H1 (cell line): Measurements from ENCODE around the gene FHDC1. TPM values are rescaled to one million over a fixed set of nuclear protein-coding genes. Genes with fewer than 3 reads are reported as not detected.

Experiments
- CTCF ChIA-PET: fragments of 300-600 bp; sonication (Branson Sonifier 250); formaldehyde crosslinking; loops from one replicate; lab custom pipeline; 2021; ENCODE audit not compliant: partially characterized antibody; lab: Charles Lee
- POLR2A ChIA-PET: fragments of 300-600 bp; sonication (Branson Sonifier 250); formaldehyde crosslinking; loops from one replicate; lab custom pipeline; 2021; ENCODE audit warnings: inconsistent platforms; ENCODE audit not compliant: partially characterized antibody; lab: Charles Lee
- DNase-seq, 2 experiments: peaks; one replicate each; pipeline versions ENCODE4 v3.0.0 to v3.0.0-alpha.2; 2010 to 2022; ENCODE audit warnings: low spot score in 2 of 2, low read depth in 1 of 2, mixed read lengths in 1 of 2
- FAIRE-seq: peaks from 2 replicates; lab custom pipeline; 2011; peaks lifted over from hg19 to GRCh38; lab: Jason Lieb, UNC
- H2AFZ ChIP-seq: 2 replicates; pipeline ENCODE4 v1.8.1; 2012; ENCODE audit warnings: low read length, inconsistent platforms
- H2AK5ac ChIP-seq: 2 replicates; pipeline ENCODE4 v1.6.1; 2013; ENCODE audit warnings: low read depth, low read length
- H2BK120ac ChIP-seq: replicated peaks from 2 replicates; pipeline ENCODE3; 2013; ENCODE audit warnings: low read depth, low read length, inconsistent platforms
- H2BK12ac ChIP-seq: 2 replicates; pipeline ENCODE4 v1.6.1; 2013; ENCODE audit warnings: low read depth, low read length
- H2BK15ac ChIP-seq: 2 replicates; pipeline ENCODE4 v1.6.1; 2013; ENCODE audit warnings: low read length
- H2BK20ac ChIP-seq: 2 replicates; pipeline ENCODE4 v1.6.1; 2013; ENCODE audit warnings: low read length
- H2BK5ac ChIP-seq: 2 replicates; pipeline ENCODE4 v1.6.1; 2013; ENCODE audit warnings: low read depth, low read length
- H3K14ac ChIP-seq: 2 replicates; pipeline ENCODE4 v1.6.1; 2013; ENCODE audit warnings: inconsistent platforms; ENCODE audit not compliant: insufficient read length
- H3K18ac ChIP-seq: 2 replicates; pipeline ENCODE4 v1.6.1; 2013; ENCODE audit warnings: low read length; ENCODE audit errors: extremely low read depth
- H3K23ac ChIP-seq: 2 replicates; pipeline ENCODE4 v1.6.1; 2013; ENCODE audit warnings: inconsistent platforms; ENCODE audit not compliant: insufficient read length
- H3K23me2 ChIP-seq: 2 replicates; pipeline ENCODE4 v1.6.1; 2013; ENCODE audit warnings: low read depth, low read length
- H3K27ac ChIP-seq: 2 replicates; pipeline ENCODE4 v1.6.1; 2011; ENCODE audit warnings: low read depth, low read length, inconsistent platforms
- H3K27me3 ChIP-seq, 4 experiments: replicated peaks in 1 of 4; 1 replicate in 1 of 4; 2 replicates in 3 of 4; pipeline versions ENCODE4 v1.6.1 to v1.8.1; 2011 to 2013; ENCODE audit warnings: low read length in 3 of 4, mild to moderate bottlenecking in 3 of 4, inconsistent platforms in 2 of 4, mixed read lengths in 2 of 4, moderate library complexity in 1 of 4; ENCODE audit not compliant: control insufficient read depth in 3 of 4, insufficient read depth in 3 of 4; ENCODE audit errors: extremely low read depth in 1 of 4
- H3K36me3 ChIP-seq, 4 experiments: 2 replicates each; pipeline versions ENCODE4 v1.6.1 to v1.8.1; 2011 to 2013; ENCODE audit warnings: mild to moderate bottlenecking in 4 of 4, low read length in 3 of 4, moderate library complexity in 2 of 4, control low read depth in 1 of 4, inconsistent platforms in 1 of 4; ENCODE audit not compliant: insufficient read depth in 4 of 4, control insufficient read depth in 2 of 4
- H3K4ac ChIP-seq: replicated peaks from 2 replicates; pipeline ENCODE3; 2013; ENCODE audit warnings: low read length, low read depth, mixed read lengths, inconsistent platforms; ENCODE audit not compliant: insufficient read length
- H3K4me1 ChIP-seq, 4 experiments: replicated peaks in 1 of 4; 1 replicate in 1 of 4; 2 replicates in 3 of 4; pipeline versions ENCODE4 v1.6.1 to v1.8.1; 2011 to 2013; ENCODE audit warnings: low read length in 3 of 4, inconsistent platforms in 2 of 4, mixed read lengths in 1 of 4; ENCODE audit not compliant: insufficient read depth in 4 of 4, control insufficient read depth in 3 of 4
- H3K4me2 ChIP-seq, 2 experiments: 2 replicates each; pipeline versions ENCODE4 v1.6.1 to v1.8.1; 2011 to 2013; ENCODE audit warnings: low read depth in 2 of 2, low read length in 2 of 2, control low read depth in 1 of 2, inconsistent platforms in 1 of 2, mild to moderate bottlenecking in 1 of 2; ENCODE audit not compliant: insufficient read depth in 1 of 2
- H3K4me3 ChIP-seq, 4 experiments: fragments of 200-600, 300-600 bp in 1 of 4; sonication (generic), shearing (Covaris generic), sonication (Bioruptor Twin) in 1 of 4; 2 replicates each; pipeline versions ENCODE4 v1.5.1 to v1.8.1; 2011 to 2016; ENCODE audit warnings: low read length in 4 of 4, low read depth in 3 of 4, control low read depth in 2 of 4, inconsistent platforms in 2 of 4, mild to moderate bottlenecking in 2 of 4, mixed read lengths in 1 of 4, moderate library complexity in 1 of 4; ENCODE audit not compliant: insufficient read depth in 2 of 4; ENCODE audit errors: extremely low read depth in 1 of 4
- H3K56ac ChIP-seq: replicated peaks from 2 replicates; pipeline ENCODE3; 2013; ENCODE audit warnings: low read depth, mild to moderate bottlenecking, mixed read lengths, low read length, inconsistent platforms; ENCODE audit not compliant: insufficient read length
- H3K79me1 ChIP-seq: 2 replicates; pipeline ENCODE4 v1.6.1; 2013; ENCODE audit warnings: low read depth, low read length, control low read depth
- H3K79me2 ChIP-seq, 2 experiments: 2 replicates each; pipeline versions ENCODE4 v1.6.1 to v1.8.1; 2012 to 2013; ENCODE audit warnings: low read length in 2 of 2, mild to moderate bottlenecking in 2 of 2, inconsistent platforms in 1 of 2; ENCODE audit not compliant: insufficient read depth in 2 of 2, control insufficient read depth in 1 of 2
- H3K9ac ChIP-seq, 4 experiments: replicated peaks in 1 of 4; 1 replicate in 1 of 4; 2 replicates in 3 of 4; pipeline versions ENCODE4 v1.6.1 to v1.8.1; 2011 to 2013; ENCODE audit warnings: low read depth in 3 of 4, low read length in 3 of 4, control low read depth in 2 of 4, mild to moderate bottlenecking in 2 of 4, moderate library complexity in 2 of 4, inconsistent platforms in 1 of 4; ENCODE audit errors: extremely low read depth in 1 of 4
- H3K9me3 ChIP-seq, 2 experiments: 2 replicates each; pipeline versions ENCODE4 v1.6.1 to v1.8.1; 2012 to 2013; ENCODE audit warnings: mild to moderate bottlenecking in 2 of 2, moderate library complexity in 2 of 2, control low read depth in 1 of 2, inconsistent platforms in 1 of 2, low read depth in 1 of 2, low read length in 1 of 2, mixed read lengths in 1 of 2; ENCODE audit not compliant: insufficient read depth in 2 of 2
- H4K20me1 ChIP-seq, 2 experiments: replicated peaks in 1 of 2; 2 replicates each; pipeline versions ENCODE3 to v1.8.1; 2011 to 2013; ENCODE audit warnings: inconsistent platforms in 2 of 2, low read length in 2 of 2, mild to moderate bottlenecking in 1 of 2; ENCODE audit not compliant: insufficient read depth in 2 of 2, control insufficient read depth in 1 of 2
- H4K5ac ChIP-seq: 2 replicates; pipeline ENCODE4 v1.6.1; 2013; ENCODE audit warnings: low read length, low read depth, mixed read lengths, inconsistent platforms; ENCODE audit not compliant: insufficient read length
- H4K8ac ChIP-seq: 2 replicates; pipeline ENCODE4 v1.8.0; 2013; ENCODE audit warnings: mild to moderate bottlenecking, moderate library complexity, low read length, inconsistent platforms; ENCODE audit not compliant: insufficient read depth; ENCODE audit errors: extremely low read depth
- H4K91ac ChIP-seq: replicated peaks from 2 replicates; pipeline ENCODE3; 2013; ENCODE audit warnings: low read length, mixed read lengths, inconsistent platforms; ENCODE audit not compliant: insufficient read length
- FOSL1 ChIP-seq: IDR thresholded peaks from 2 replicates; pipeline ENCODE4 v1.6.1; 2011; ENCODE audit warnings: mild to moderate bottlenecking, low read depth, low read length, moderate library complexity; ENCODE audit not compliant: insufficient read depth
- HDAC6 ChIP-seq: IDR thresholded peaks from one replicate; pipeline ENCODE4 v1.7.1; 2012; ENCODE audit warnings: low read depth, mild to moderate bottlenecking, inconsistent platforms, low read length, moderate library complexity
- JUN ChIP-seq: IDR thresholded peaks from 2 replicates; pipeline ENCODE4 v1.6.1; 2011; ENCODE audit warnings: low read depth, mild to moderate bottlenecking, improper control_type of control experiment, low read length
- RBBP5 ChIP-seq: IDR thresholded peaks from 2 replicates; pipeline ENCODE4 v1.7.1; 2012; ENCODE audit warnings: low read depth, mild to moderate bottlenecking, inconsistent platforms, low read length, moderate library complexity, borderline replicate concordance
- SUZ12 ChIP-seq: fragments of 200-600 bp; sonication (generic); IDR thresholded peaks from 2 replicates; pipeline ENCODE4 v1.6.1; 2012; ENCODE audit warnings: mild to moderate bottlenecking, inconsistent platforms, low read length, moderate library complexity, mixed read lengths
- ZNF274 ChIP-seq: IDR thresholded peaks from 2 replicates; pipeline ENCODE4 v1.7.0; 2012; ENCODE audit warnings: low read length, borderline replicate concordance; ENCODE audit errors: extremely low read depth
- WGBS, 2 experiments: shearing (Covaris generic) in 1 of 2; methylation state at CpG; one replicate each; pipeline versions ENCODE4 v1.1.6 to v1.1.7; 2013 to 2015; ENCODE audit warnings: low lambda C conversion rate in 2 of 2, mixed read lengths in 2 of 2, inconsistent platforms in 1 of 2, low coverage in 1 of 2, missing lambda C conversion rate in 1 of 2; ENCODE audit not compliant: insufficient replicate concordance in 2 of 2, insufficient coverage in 1 of 2, insufficient read length in 1 of 2; ENCODE audit errors: extremely low coverage in 1 of 2, missing lambda C conversion rate in 1 of 2; 5-methylcytosine and 5-hydroxymethylcytosine counted together
- polyA plus RNA-seq, 7 experiments: library from polyadenylated mRNA; depleted of rRNA in 3 of 7; stranded (reverse) in 5 of 7; unstranded in 2 of 7; fragments of >200 nt in 5 of 7; fragments of 200-250 nt in 2 of 7; gene quantifications; 1 replicate in 5 of 7; 2 replicates in 1 of 7; 4 replicates in 1 of 7; pipeline versions ENCODE4 v1.2.1 to v1.2.3, GENCODE V29; 2011 to 2013; ENCODE audit warnings: missing spikeins in 2 of 7, mixed read lengths in 2 of 7
- total RNA-seq: library from RNA; stranded (reverse); fragmentation: NEBNext Ultra II Directional; extraction: Animal tissue kit (Norgen Biotek cat#: 25700); gene quantifications from 2 replicates; pipeline ENCODE4 v1.2.1, GENCODE V29; 2021

The FHDC1 gene
- total and polyA plus RNA-seq, 2 of the 8 experiments (the other 6 are each of a cell fraction or from before 2014, with no cell fraction given) = 6.4 to 28.6 TPM

DNA sequence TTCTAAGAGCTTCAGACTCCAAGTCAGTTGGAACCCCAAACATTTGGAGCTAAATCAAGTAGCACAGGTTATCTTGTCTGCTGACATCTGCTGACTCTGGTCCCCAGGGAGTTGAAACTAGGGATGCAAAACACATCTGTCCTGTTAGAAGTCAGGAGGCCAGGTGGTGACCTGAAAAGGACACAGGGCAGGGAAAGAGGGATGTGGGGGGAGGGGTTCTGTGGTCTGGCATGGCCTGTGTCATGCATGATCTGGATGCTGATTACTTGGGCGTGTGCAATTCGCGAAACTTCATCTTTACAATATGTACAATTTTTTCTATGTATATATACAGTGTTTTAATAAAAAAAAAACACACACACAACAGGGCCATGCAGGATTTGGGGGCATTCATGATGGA is 55.3 kb downstream of the FHDC1 start:
- FAIRE-seq (no peak), DNase-seq (no peak)
- Histone ChIP-seq H3K56ac (no peak overlapping the region), H3K27ac (no peak overlapping the region), H3K9ac (no peak overlapping the region), H2BK15ac (no peak overlapping the region), H3K4me3 (no peak overlapping the region), H3K18ac (no peak overlapping the region), H3K36me3 (no peaks in the 10 kb centered on the region), H3K9me3 (no peaks in the 10 kb centered on the region), H4K20me1 (no peaks in the 10 kb centered on the region), H4K8ac (no peak overlapping the region), H3K4me1 (peaks cover 0 to 10% (median 5%) of the 10 kb centered on the region in 4 experiments; a peak in 3 of 7 replicates), H3K4ac (no peak overlapping the region), H2AFZ (no peak overlapping the region), H3K14ac (no peak overlapping the region), H2AK5ac (no peak overlapping the region), H3K79me2 (no peaks in the 10 kb centered on the region), H3K79me1 (no peaks in the 10 kb centered on the region), H2BK20ac (no peak overlapping the region), H2BK120ac (no peak overlapping the region), H2BK5ac (no peak overlapping the region), H4K5ac (no peak overlapping the region), H4K91ac (no peak overlapping the region), H3K4me2 (no peak overlapping the region), H2BK12ac (no peak overlapping the region), H3K23me2 (no peaks in the 10 kb centered on the region), H3K23ac (no peak overlapping the region), H3K27me3 (no peaks in the 10 kb centered on the region)
- CTCF ChIA-PET = interaction anchor here (0.9 to 1.1 kb wide), 2 partner anchors 9 to 48 kb away, joined by 3 read pairs; no protein-coding TSS in a partner anchor
- 98% methylated on average over 3 of the region's 3 CpGs; no CpG with 5 or more reads in 1 of the 2 experiments for WGBS, 2 experiments
- POLR2A ChIA-PET = interaction anchor here (0.8 to 1.4 kb wide), 3 partner anchors 12 to 52 kb away, joined by 3 to 4 read pairs (median 3); no protein-coding TSS in a partner anchor
- TF ChIP-seq RBBP5 (no peak), JUN (no peak), HDAC6 (no peak), FOSL1 (no peak), SUZ12 (no peak), ZNF274 (no peak)
